HEK293 (cell line): ENCODE measurements around the gene SLC44A1.

ENCODE experiments used
- ATF2 ChIP-seq: fragments of 450-650 bp; formaldehyde crosslinking; IDR thresholded peaks from 2 replicates; pipeline ENCODE4 v1.5.1; 2016; ENCODE audit warnings: missing biosample characterization, missing genetic modification characterization, low read depth
- BCL11A ChIP-seq: fragments of 450-650 bp; formaldehyde crosslinking; IDR thresholded peaks from 2 replicates; pipeline ENCODE4 v1.5.1; 2016; ENCODE audit warnings: low read depth, missing biosample characterization, missing genetic modification characterization
- BCL6B ChIP-seq: fragments of 450-650 bp; formaldehyde crosslinking; IDR thresholded peaks from 2 replicates; pipeline ENCODE4 v1.5.1; 2017; ENCODE audit warnings: missing biosample characterization, missing genetic modification characterization
- ELK4 ChIP-seq: IDR thresholded peaks from 2 replicates; pipeline ENCODE4 v1.6.1; 2011; ENCODE audit warnings: mild to moderate bottlenecking, low read depth, low read length, borderline replicate concordance
- HOXC10 ChIP-seq: sonication (generic); formaldehyde crosslinking; IDR thresholded peaks from 2 replicates; pipeline ENCODE4 v1.8.1; 2023; ENCODE audit warnings: mild to moderate bottlenecking, missing genetic modification reagents
- KLF10 ChIP-seq: fragments of 450-650 bp; IDR thresholded peaks from 2 replicates; pipeline ENCODE4 v1.5.1; 2018; ENCODE audit warnings: missing biosample characterization, mild to moderate bottlenecking, missing genetic modification characterization
- PRDM10 ChIP-seq: fragments of 450-650 bp; formaldehyde crosslinking; IDR thresholded peaks from 2 replicates; pipeline ENCODE4 v1.5.1; 2016; ENCODE audit warnings: missing biosample characterization, missing genetic modification characterization
- REPIN1 ChIP-seq: fragments of 450-650 bp; formaldehyde crosslinking; IDR thresholded peaks from 2 replicates; pipeline ENCODE4 v1.5.1; 2017; ENCODE audit warnings: missing biosample characterization, missing genetic modification characterization, low read depth
- TCF7L2 ChIP-seq: IDR thresholded peaks from 2 replicates; pipeline ENCODE4 v1.6.1; 2011; ENCODE audit warnings: low read depth, mild to moderate bottlenecking, inconsistent platforms, low read length, moderate library complexity, borderline replicate concordance
- ZBTB26 ChIP-seq: fragments of 450-650 bp; formaldehyde crosslinking; optimal IDR thresholded peaks from 2 replicates; pipeline ENCODE3; 2016; ENCODE audit warnings: missing biosample characterization, mild to moderate bottlenecking, missing genetic modification characterization
- ZFP37 ChIP-seq: fragments of 450-650 bp; formaldehyde crosslinking; IDR thresholded peaks from 2 replicates; pipeline ENCODE4 v1.5.1; 2016; ENCODE audit warnings: missing biosample characterization, missing genetic modification characterization
- ZNF155 ChIP-seq: fragments of 450-650 bp; formaldehyde crosslinking; IDR thresholded peaks from 2 replicates; pipeline ENCODE4 v1.5.1; 2016; ENCODE audit warnings: missing biosample characterization, missing genetic modification characterization
- ZNF174 ChIP-seq: fragments of 450-650 bp; formaldehyde crosslinking; IDR thresholded peaks from 2 replicates; pipeline ENCODE4 v1.5.0; 2017; ENCODE audit warnings: missing biosample characterization, mild to moderate bottlenecking, missing genetic modification characterization
- ZNF214 ChIP-seq: fragments of 450-650 bp; formaldehyde crosslinking; IDR thresholded peaks from 2 replicates; pipeline ENCODE4 v1.5.1; 2017; ENCODE audit warnings: missing biosample characterization, mild to moderate bottlenecking, missing genetic modification characterization, borderline replicate concordance
- ZNF221 ChIP-seq: fragments of 450-650 bp; formaldehyde crosslinking; IDR thresholded peaks from 2 replicates; pipeline ENCODE4 v1.5.1; 2017; ENCODE audit warnings: missing biosample characterization, missing genetic modification characterization, borderline replicate concordance
- ZNF302 ChIP-seq: fragments of 450-650 bp; formaldehyde crosslinking; IDR thresholded peaks from 2 replicates; pipeline ENCODE4 v1.5.1; 2016; ENCODE audit warnings: missing biosample characterization, missing genetic modification characterization, low read depth
- ZNF341 ChIP-seq: fragments of 450-650 bp; formaldehyde crosslinking; IDR thresholded peaks from 2 replicates; pipeline ENCODE4; 2016; ENCODE audit warnings: low read depth, missing biosample characterization, missing genetic modification characterization
- ZNF391 ChIP-seq: fragments of 450-650 bp; formaldehyde crosslinking; IDR thresholded peaks from 2 replicates; pipeline ENCODE4 v1.5.1; 2016; ENCODE audit warnings: low read depth, missing biosample characterization, missing genetic modification characterization, borderline replicate concordance
- ZNF398 ChIP-seq: fragments of 450-650 bp; formaldehyde crosslinking; IDR thresholded peaks from 2 replicates; pipeline ENCODE4 v1.5.1; 2017; ENCODE audit warnings: missing biosample characterization, missing genetic modification characterization
- ZNF488 ChIP-seq: fragments of 450-650 bp; formaldehyde crosslinking; IDR thresholded peaks from 2 replicates; pipeline ENCODE4 v1.5.1; 2016; ENCODE audit warnings: missing biosample characterization, missing genetic modification characterization
- ZNF530 ChIP-seq: fragments of 450-650 bp; formaldehyde crosslinking; IDR thresholded peaks from 2 replicates; pipeline ENCODE4 v1.5.1; 2016; ENCODE audit warnings: low read depth, missing biosample characterization, missing genetic modification characterization
- ZNF596 ChIP-seq: fragments of 450-650 bp; IDR thresholded peaks from 2 replicates; pipeline ENCODE4 v1.5.0; 2018; ENCODE audit warnings: missing biosample characterization, mild to moderate bottlenecking, missing genetic modification characterization, moderate library complexity
- ZNF621 ChIP-seq: fragments of 450-650 bp; formaldehyde crosslinking; IDR thresholded peaks from 2 replicates; pipeline ENCODE4 v1.5.1; 2017; ENCODE audit warnings: missing biosample characterization, missing genetic modification characterization
- ZNF670 ChIP-seq: fragments of 450-650 bp; formaldehyde crosslinking; IDR thresholded peaks from 2 replicates; pipeline ENCODE4 v1.5.1; 2016; ENCODE audit warnings: missing biosample characterization, missing genetic modification characterization, low read depth
- ZNF677 ChIP-seq: fragments of 450-650 bp; IDR thresholded peaks from 2 replicates; pipeline ENCODE4 v1.5.0; 2018; ENCODE audit warnings: missing biosample characterization, mild to moderate bottlenecking, missing genetic modification characterization, moderate library complexity
- ZNF777 ChIP-seq: fragments of 450-650 bp; formaldehyde crosslinking; IDR thresholded peaks from 2 replicates; pipeline ENCODE4 v1.5.1; 2017; ENCODE audit warnings: missing biosample characterization, missing genetic modification characterization, borderline replicate concordance
- ZNF792 ChIP-seq: fragments of 450-650 bp; formaldehyde crosslinking; IDR thresholded peaks from 2 replicates; pipeline ENCODE4 v1.5.1; 2016; ENCODE audit warnings: missing biosample characterization, missing genetic modification characterization

SLC44A1 gene

GRCh38 chr9:105447814-105448812 is 203.7 kb downstream of the SLC44A1 start, which contains the start of gene FSD1L (continued):
- TF ChIP-seq ZNF398 (tag by site-specific recombination) (no peak), ZNF677 (tag by site-specific recombination) (no peak), ZBTB26 (peak; percentile 88), ZFP37 (tag by site-specific recombination) (no peak), KLF10 (no peak), REPIN1 (tag by site-specific recombination) (0 out of 2 replicates have a peak, but pooled peaks have one; percentile 3), ZNF530 (no peak), ZNF341 (tag by site-specific recombination) (no peak; the same call in 1 of the 2 replicates), ZNF221 (tag by site-specific recombination) (no peak), ATF2 (tag by site-specific recombination) (no peak), ZNF214 (no peak), ZNF670 (tag by site-specific recombination) (no peak), ZNF621 (no peak), ZNF792 (no peak), ZNF777 (no peak), ZNF596 (tag by site-specific recombination) (no peak), ZNF174 (tag by site-specific recombination) (no peak), BCL6B (no peak), TCF7L2 (no peak), PRDM10 (tag by site-specific recombination) (peak; percentile 50), BCL11A (tag by site-specific recombination) (no peak), HOXC10 (no peak), ZNF488 (tag by site-specific recombination) (no peak), ZNF155 (tag by site-specific recombination) (no peak), ZNF391 (tag by site-specific recombination) (no peak), ELK4 (no peak), ZNF302 (no peak)
